GM10266 (cell line): Measurements from ENCODE around the gene CD52.
A peak's percentile ranks its signal among the peaks of the same experiment; 100 is the strongest.
"Not testable (repeated sequence)": the region's sequence is repeated elsewhere in the genome, so short reads cannot be mapped to it uniquely, and the experiment has no call there.

Experiments
- DNase-seq: peaks from one replicate; pipeline ENCODE4 v3.0.0; 2012; ENCODE audit errors: extremely low spot score
- TF ChIP-seq, protein P1 (sequence below): IDR thresholded peaks from 2 replicates; pipeline ENCODE4 v1.5.1; 2012; ENCODE audit warnings: mild to moderate bottlenecking, low read depth; ENCODE audit not compliant: control insufficient read depth, insufficient read depth; ENCODE audit errors: missing control alignments

CD52 gene

DNA sequence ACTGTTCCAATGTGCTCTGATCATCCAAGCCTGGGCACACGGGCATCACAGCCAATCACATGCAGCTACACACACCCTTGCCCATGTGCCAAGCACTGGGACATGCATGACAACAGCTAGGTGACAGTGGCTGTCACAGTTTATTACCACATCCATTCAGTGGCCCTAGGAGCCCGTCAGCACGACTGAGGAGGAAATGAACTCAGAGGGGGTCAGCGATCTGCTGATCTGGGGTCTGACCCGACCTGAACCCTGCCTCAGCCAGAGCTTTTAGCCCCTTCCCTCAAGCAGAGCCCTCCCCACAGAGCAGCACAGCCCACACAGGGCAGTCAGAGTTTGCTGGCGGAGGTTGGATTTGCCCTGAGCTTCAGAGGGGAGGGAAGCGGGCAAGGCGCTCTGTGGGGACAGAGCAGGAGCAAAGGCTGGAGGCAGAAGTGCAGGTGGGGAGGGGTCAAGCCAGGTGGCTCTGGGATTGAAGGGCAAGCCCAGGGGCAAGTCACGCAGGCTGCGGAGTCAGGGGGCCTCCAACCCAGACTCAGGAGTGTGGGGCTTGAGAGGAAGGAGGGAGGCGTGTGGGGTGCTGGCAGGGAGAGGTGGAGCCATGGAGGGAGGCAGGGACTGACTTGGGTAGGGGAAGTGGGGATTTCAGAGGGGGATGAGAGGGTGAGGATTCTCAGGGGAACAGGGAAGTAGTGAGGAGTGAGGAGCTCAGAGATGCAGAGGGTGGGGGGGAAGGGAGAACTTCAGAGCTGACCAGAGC, 27.5 kb upstream of the CD52 start:
- peak; percentile 24 for DNase-seq

GRCh38 chr1:26290882-26291261, 26.9 kb upstream of the CD52 start:
- DNase-seq: no peak
- TF ChIP-seq, protein P1, sequence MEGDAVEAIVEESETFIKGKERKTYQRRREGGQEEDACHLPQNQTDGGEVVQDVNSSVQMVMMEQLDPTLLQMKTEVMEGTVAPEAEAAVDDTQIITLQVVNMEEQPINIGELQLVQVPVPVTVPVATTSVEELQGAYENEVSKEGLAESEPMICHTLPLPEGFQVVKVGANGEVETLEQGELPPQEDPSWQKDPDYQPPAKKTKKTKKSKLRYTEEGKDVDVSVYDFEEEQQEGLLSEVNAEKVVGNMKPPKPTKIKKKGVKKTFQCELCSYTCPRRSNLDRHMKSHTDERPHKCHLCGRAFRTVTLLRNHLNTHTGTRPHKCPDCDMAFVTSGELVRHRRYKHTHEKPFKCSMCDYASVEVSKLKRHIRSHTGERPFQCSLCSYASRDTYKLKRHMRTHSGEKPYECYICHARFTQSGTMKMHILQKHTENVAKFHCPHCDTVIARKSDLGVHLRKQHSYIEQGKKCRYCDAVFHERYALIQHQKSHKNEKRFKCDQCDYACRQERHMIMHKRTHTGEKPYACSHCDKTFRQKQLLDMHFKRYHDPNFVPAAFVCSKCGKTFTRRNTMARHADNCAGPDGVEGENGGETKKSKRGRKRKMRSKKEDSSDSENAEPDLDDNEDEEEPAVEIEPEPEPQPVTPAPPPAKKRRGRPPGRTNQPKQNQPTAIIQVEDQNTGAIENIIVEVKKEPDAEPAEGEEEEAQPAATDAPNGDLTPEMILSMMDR: no peak

More for the DNA sequence above, 27.5 kb upstream of the CD52 start:
- TF ChIP-seq, protein P1: no peak

GRCh38 chr1:26291433-26291832, 26.3 kb upstream of the CD52 start:
- TF ChIP-seq, protein P1: no peak
- no peak for DNase-seq

DNA sequence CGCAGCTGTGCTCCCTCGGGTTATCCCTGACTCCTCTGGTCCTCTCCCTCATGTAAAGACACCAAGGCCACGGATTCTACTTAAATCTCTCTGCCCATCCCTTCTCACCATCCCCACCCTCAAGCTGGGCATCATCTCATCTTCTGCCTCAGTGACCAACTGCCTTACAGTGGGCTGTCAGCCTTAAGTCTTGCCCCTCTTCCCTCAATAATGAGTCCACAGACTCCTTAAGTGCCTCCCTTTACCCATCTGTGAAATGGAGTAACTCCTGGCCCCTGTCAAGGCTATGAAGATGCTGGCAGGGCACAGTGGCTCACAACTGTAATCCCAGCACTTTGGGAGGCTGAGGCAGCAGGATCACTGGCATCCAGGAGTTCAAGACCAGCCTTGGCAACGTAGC, 25.8 kb upstream of the CD52 start:
- DNase-seq: no peak
- TF ChIP-seq, protein P1: no peak

- DNase-seq: not testable (repeated sequence)
Observed at GRCh38 chr1:26292735-26293134, 25.0 kb upstream of the CD52 start.

GRCh38 chr1:26293911-26294463, 23.8 kb upstream of the CD52 start:
- no peak for DNase-seq
- TF ChIP-seq, protein P1: no peak

DNA sequence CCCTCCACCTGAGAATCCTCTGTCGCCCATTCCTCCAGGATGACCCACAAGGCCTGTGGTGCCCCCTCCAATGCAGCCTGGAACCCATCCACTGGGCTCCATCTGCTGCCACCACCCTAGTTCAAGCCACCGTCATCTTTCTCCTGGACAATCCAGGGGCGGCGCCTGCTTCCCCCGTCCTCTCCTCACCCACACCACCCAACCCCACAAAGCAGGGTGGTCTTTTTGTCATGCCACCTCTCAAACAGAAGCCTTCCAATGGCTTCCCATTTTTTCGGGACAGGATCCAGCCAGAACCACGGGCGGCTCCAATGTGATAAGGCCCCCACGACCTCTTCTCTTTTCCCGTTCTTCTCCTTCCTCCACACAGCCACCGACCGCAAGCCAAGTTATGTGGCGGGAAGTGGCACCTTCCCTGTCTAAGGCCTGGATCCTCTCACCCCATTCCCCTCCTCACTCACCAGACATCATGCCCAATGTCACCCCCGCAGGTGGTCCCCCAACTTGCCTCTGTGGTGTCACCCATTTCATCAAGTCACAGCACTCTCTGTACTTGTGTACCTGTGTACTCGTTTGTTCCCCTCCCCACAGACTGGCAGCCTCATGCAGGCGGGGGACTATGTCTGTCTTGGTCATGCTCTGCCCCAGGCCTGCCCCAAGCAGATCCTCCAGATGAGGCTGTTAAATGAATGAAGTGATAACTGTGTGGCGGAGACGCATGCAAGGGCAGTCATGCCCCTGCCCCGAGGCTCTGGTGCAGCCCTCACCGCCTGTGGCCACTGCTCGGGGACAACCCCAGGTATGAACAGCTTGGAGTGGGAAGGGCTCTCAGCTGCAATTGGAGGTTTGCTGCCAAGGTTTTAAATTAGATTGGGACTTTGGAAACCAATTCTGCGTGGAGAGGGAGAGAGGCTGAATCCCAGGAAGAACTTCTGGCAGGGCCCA, 22.3 kb upstream of the CD52 start:
- DNase-seq: no peak
- TF ChIP-seq, protein P1: no peak
